H1 (cell line): ENCODE results near the gene ARHGEF19. TPM values are rescaled to one million over a fixed set of nuclear protein-coding genes. Genes with fewer than 3 reads are reported as not detected.

Source experiments
- ASH2L ChIP-seq: fragments of 200-600, 300-600 bp; sonication (generic); IDR thresholded peaks from one replicate; pipeline ENCODE4 v1.7.1; 2017; ENCODE audit warnings: low read length
- CBX8 ChIP-seq: fragments of 300-800, 300-1000 bp; sonication (generic); IDR thresholded peaks from 2 replicates; pipeline ENCODE4 v1.7.1; 2016; ENCODE audit warnings: low read depth, low read length, borderline replicate concordance
- polyA plus RNA-seq, 7 experiments: library from polyadenylated mRNA; depleted of rRNA in 3 of 7; stranded (reverse) in 5 of 7; unstranded in 2 of 7; fragments of >200 nt in 5 of 7; fragments of 200-250 nt in 2 of 7; gene quantifications; 1 replicate in 5 of 7; 2 replicates in 1 of 7; 4 replicates in 1 of 7; pipeline versions ENCODE4 v1.2.1 to v1.2.3, GENCODE V29; 2011 to 2013; ENCODE audit warnings: missing spikeins in 2 of 7, mixed read lengths in 2 of 7
- total RNA-seq: library from RNA; stranded (reverse); fragmentation: NEBNext Ultra II Directional; extraction: Animal tissue kit (Norgen Biotek cat#: 25700); gene quantifications from 2 replicates; pipeline ENCODE4 v1.2.1, GENCODE V29; 2021

The ARHGEF19 gene
- total and polyA plus RNA-seq, 2 of the 8 experiments (the other 6 are each of a cell fraction or from before 2014, with no cell fraction given), result 47.5 to 56.4 TPM

GRCh38 chr1:16217061-16217785 is 4.8 kb upstream of the ARHGEF19 start (continued):
- TF ChIP-seq ASH2L (no peak), CBX8 (no peak)
- TF ChIP-seq, all 59 proteins: peak for 2
